Body of pancreas (tissue), 4 donors: ENCODE data around the gene BCO2.

Experiments
- POLR2A ChIP-seq, 3 donors: fragments of 450-650 bp; IDR thresholded peaks; one replicate each; pipeline ENCODE4 v1.6.1; 2016; ENCODE audit warnings: antibody characterized with exemption in 3 of 3, mild to moderate bottlenecking in 2 of 3
- TF ChIP-seq, protein P1 (sequence below), 7 experiments: fragments of 450-650 bp in 4 of 7; fragments of 200-600 bp in 3 of 7; sonication (generic) in 3 of 7; IDR thresholded peaks; one replicate each; pipeline ENCODE4 v1.5.1; 2016 to 2019; ENCODE audit warnings: antibody characterized with exemption in 7 of 7

DNA sequence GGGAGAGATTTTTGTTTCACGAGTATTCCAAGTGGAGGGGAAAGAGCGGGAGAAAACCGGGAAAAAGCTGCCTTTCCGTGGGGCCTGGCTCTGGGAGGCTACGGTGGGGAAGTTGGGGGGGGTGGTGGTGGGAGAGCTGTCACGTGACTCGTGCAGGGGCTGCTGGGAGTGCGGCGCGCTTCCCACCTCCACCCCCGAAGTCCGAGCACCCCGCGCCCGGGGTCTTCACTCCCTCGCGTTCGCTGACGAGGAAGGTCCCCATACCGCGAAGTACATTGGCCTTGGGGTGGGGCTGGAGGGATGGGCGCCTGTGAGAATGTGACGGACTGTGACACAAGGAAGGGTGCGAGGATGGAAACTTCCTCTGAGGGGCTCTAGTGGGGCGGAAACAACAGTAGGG, 8.2 kb upstream of the BCO2 start, which contains the start of gene TEX12:
- TF ChIP-seq, protein P1, sequence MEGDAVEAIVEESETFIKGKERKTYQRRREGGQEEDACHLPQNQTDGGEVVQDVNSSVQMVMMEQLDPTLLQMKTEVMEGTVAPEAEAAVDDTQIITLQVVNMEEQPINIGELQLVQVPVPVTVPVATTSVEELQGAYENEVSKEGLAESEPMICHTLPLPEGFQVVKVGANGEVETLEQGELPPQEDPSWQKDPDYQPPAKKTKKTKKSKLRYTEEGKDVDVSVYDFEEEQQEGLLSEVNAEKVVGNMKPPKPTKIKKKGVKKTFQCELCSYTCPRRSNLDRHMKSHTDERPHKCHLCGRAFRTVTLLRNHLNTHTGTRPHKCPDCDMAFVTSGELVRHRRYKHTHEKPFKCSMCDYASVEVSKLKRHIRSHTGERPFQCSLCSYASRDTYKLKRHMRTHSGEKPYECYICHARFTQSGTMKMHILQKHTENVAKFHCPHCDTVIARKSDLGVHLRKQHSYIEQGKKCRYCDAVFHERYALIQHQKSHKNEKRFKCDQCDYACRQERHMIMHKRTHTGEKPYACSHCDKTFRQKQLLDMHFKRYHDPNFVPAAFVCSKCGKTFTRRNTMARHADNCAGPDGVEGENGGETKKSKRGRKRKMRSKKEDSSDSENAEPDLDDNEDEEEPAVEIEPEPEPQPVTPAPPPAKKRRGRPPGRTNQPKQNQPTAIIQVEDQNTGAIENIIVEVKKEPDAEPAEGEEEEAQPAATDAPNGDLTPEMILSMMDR (IDR thresholded peaks at IDR 0.05): no peak
- no peak for TF ChIP-seq POLR2A (IDR thresholded peaks at IDR 0.05)
